Transverse colon (tissue), 4 donors: ENCODE data around the gene SANBR. TPM values are rescaled to one million over a fixed set of nuclear protein-coding genes. Genes with fewer than 3 reads are reported as not detected.

Source experiments
- DNase-seq: peaks from one replicate; pipeline ENCODE4 v3.0.0-alpha.2; 2019
- H3K27ac ChIP-seq, 4 donors: fragments of 200-600 bp; sonication (generic); 2 replicates each; pipeline ENCODE4 v1.5.1; 2016 to 2018; ENCODE audit warnings: inconsistent platforms in 4 of 4
- H3K27me3 ChIP-seq: fragments of 200-600 bp; sonication (generic); 2 replicates; pipeline ENCODE4 v1.5.1; 2017; ENCODE audit warnings: inconsistent platforms
- H3K36me3 ChIP-seq, 4 donors: fragments of 200-600 bp; sonication (generic); 2 replicates each; pipeline ENCODE4 v1.5.1; 2017 to 2019; ENCODE audit warnings: inconsistent platforms in 4 of 4
- H3K4me1 ChIP-seq, 4 donors: fragments of 200-600 bp; sonication (generic); 2 replicates each; pipeline ENCODE4 v1.5.1; 2017 to 2020; ENCODE audit warnings: inconsistent platforms in 4 of 4
- H3K4me3 ChIP-seq, 4 donors: fragments of 200-600 bp; sonication (generic); 1 replicate in 1 of 4; 2 replicates in 3 of 4; pipeline versions ENCODE4 v1.5.1 to v1.6.1; 2017 to 2019; ENCODE audit warnings: inconsistent platforms in 4 of 4
- H3K9me3 ChIP-seq, 2 donors: fragments of 200-600 bp; sonication (generic); 2 replicates each; pipeline ENCODE4 v1.5.1; 2017 to 2019; ENCODE audit warnings: inconsistent platforms in 2 of 2
- CTCF ChIP-seq, 5 experiments: fragments of 200-600 bp in 3 of 5; fragments of 450-650 bp in 2 of 5; sonication (generic) in 3 of 5; IDR thresholded peaks; 1 replicate in 2 of 5; 2 replicates in 3 of 5; pipeline ENCODE4 v1.5.1; 2016 to 2017; ENCODE audit warnings: antibody characterized with exemption in 5 of 5, inconsistent platforms in 3 of 5, mild to moderate bottlenecking in 2 of 5, moderate library complexity in 1 of 5
- EP300 ChIP-seq: sonication (generic); formaldehyde crosslinking; IDR thresholded peaks from one replicate; pipeline ENCODE4 v1.6.1; 2017; ENCODE audit warnings: antibody characterized with exemption, low read depth
- POLR2A ChIP-seq: fragments of 450-650 bp; IDR thresholded peaks from one replicate; pipeline ENCODE4 v1.6.1; 2016; ENCODE audit warnings: antibody characterized with exemption, mild to moderate bottlenecking, moderate library complexity
- POLR2AphosphoS5 ChIP-seq, 3 donors: sonication (generic); formaldehyde crosslinking; IDR thresholded peaks; one replicate each; pipeline ENCODE4 v1.6.1; 2016; ENCODE audit warnings: antibody characterized with exemption in 3 of 3
- WGBS, 2 donors: methylation state at CpG; one replicate each; pipeline ENCODE4 v1.1.5; 2018; ENCODE audit warnings: low coverage in 1 of 2; 5-methylcytosine and 5-hydroxymethylcytosine counted together
- in situ Hi-C, 4 donors: fragments of 200-750 bp; cut with MboI; loops; one replicate each; pipeline versions ENCODE4 v1.15.0 to v1.15.1; 2017; ENCODE audit warnings: low sequenced_read_pairs in 3 of 4, low pct_ligation_motif_present in 1 of 4, low pct_unique_long_range_greater_than_20kb in 1 of 4
- intact Hi-C: fragments of 100-400 bp; cut with DNase I; formaldehyde crosslinking; loops from one replicate; pipeline ENCODE4 v1.15.1; 2023; ENCODE audit warnings: low total_unique reads
- total RNA-seq, 4 donors: library from RNA; depleted of rRNA; stranded (reverse); fragments of >200 nt; gene quantifications; one replicate each; pipeline ENCODE4 v1.1.0, GENCODE V29; 2016

SANBR gene
- total RNA-seq, 4 donors from 2014 or later, result 5.4 to 19.4 (median 13.7) TPM

GRCh38 chr2:61089797-61090196 lies 24.1 kb downstream of the SANBR start:
- TF ChIP-seq CTCF (IDR thresholded peaks at IDR 0.05) (no peak), POLR2AphosphoS5 (IDR thresholded peaks at IDR 0.05) (no peak), POLR2A (no peak), EP300 (no peak)
- H3K4me3 ChIP-seq, result no peak overlapping the region
- H3K27me3 ChIP-seq, result no peaks in the 10 kb centered on the region
- intact Hi-C loops, result no loop called here
- H3K9me3 ChIP-seq, result no peaks in the 10 kb centered on the region
- no peaks in the 10 kb centered on the region for H3K4me1 ChIP-seq
- H3K27ac ChIP-seq, result no peak overlapping the region
- H3K36me3 ChIP-seq, result peaks cover 0 to 9% (median 3%) of the 10 kb centered on the region in 4 donors
- in situ Hi-C loops, result no loop called here
- DNase-seq, result no peak

- in situ Hi-C loops, result no loop called here
- Histone ChIP-seq H3K27ac (no peak overlapping the region), H3K4me3 (no peak overlapping the region), H3K9me3 (no peaks in the 10 kb centered on the region), H3K27me3 (no peaks in the 10 kb centered on the region), H3K4me1 (no peaks in the 10 kb centered on the region), H3K36me3 (peaks cover 0 to 9% (median 2%) of the 10 kb centered on the region in 4 donors)
- no peak for DNase-seq
- 70 to 89% methylated on average over 4 to 5 of the region's 5 CpGs for WGBS, 2 donors
- TF ChIP-seq CTCF (IDR thresholded peaks at IDR 0.05) (no peak), POLR2AphosphoS5 (IDR thresholded peaks at IDR 0.05) (no peak), EP300 (no peak), POLR2A (no peak)
- intact Hi-C loops, result no loop called here
Observed at GRCh38 chr2:61090386-61090921, 24.8 kb downstream of the SANBR start.

GRCh38 chr2:61091485-61091884 lies 25.8 kb downstream of the SANBR start:
- H3K4me3 ChIP-seq, result no peak overlapping the region
- no peaks in the 10 kb centered on the region for H3K27me3 ChIP-seq
- intact Hi-C loops (no loop called here), in situ Hi-C loops (no loop called here)
- no peak for DNase-seq
- no peaks in the 10 kb centered on the region for H3K36me3 ChIP-seq
- no peaks in the 10 kb centered on the region for H3K4me1 ChIP-seq
- TF ChIP-seq CTCF (IDR thresholded peaks at IDR 0.05) (no peak), EP300 (no peak), POLR2A (no peak), POLR2AphosphoS5 (IDR thresholded peaks at IDR 0.05) (no peak)
- no peaks in the 10 kb centered on the region for H3K9me3 ChIP-seq
- H3K27ac ChIP-seq, result no peak overlapping the region
- 90 to 91% methylated on average over 2 to 8 of the region's 8 CpGs for WGBS, 2 donors

- DNase-seq, result no peak
- Histone ChIP-seq H3K9me3 (no peaks in the 10 kb centered on the region), H3K4me3 (no peak overlapping the region), H3K36me3 (no peaks in the 10 kb centered on the region), H3K27me3 (no peaks in the 10 kb centered on the region), H3K4me1 (no peaks in the 10 kb centered on the region), H3K27ac (no peak overlapping the region)
- no peak for TF ChIP-seq POLR2AphosphoS5 (IDR thresholded peaks at IDR 0.05)
- no peak for TF ChIP-seq POLR2A
- no peak for TF ChIP-seq EP300
- no peak for TF ChIP-seq CTCF (IDR thresholded peaks at IDR 0.05)
- in situ Hi-C loops, result no loop called here
- intact Hi-C loops, result no loop called here
- WGBS, 2 donors, result 91 to 92% methylated on average over 2 to 3 of the region's 3 CpGs
Observed at GRCh38 chr2:61096438-61096837, 30.8 kb downstream of the SANBR start.
